ENCODE measurements around the gene UBE2E3. TPM values are rescaled to one million over a fixed set of nuclear protein-coding genes. Genes with fewer than 3 reads are reported as not detected.

The UBE2E3 gene
- total RNA-seq, 2 donors from 2014 or later: 49.7 to 53.8 TPM

DNA sequence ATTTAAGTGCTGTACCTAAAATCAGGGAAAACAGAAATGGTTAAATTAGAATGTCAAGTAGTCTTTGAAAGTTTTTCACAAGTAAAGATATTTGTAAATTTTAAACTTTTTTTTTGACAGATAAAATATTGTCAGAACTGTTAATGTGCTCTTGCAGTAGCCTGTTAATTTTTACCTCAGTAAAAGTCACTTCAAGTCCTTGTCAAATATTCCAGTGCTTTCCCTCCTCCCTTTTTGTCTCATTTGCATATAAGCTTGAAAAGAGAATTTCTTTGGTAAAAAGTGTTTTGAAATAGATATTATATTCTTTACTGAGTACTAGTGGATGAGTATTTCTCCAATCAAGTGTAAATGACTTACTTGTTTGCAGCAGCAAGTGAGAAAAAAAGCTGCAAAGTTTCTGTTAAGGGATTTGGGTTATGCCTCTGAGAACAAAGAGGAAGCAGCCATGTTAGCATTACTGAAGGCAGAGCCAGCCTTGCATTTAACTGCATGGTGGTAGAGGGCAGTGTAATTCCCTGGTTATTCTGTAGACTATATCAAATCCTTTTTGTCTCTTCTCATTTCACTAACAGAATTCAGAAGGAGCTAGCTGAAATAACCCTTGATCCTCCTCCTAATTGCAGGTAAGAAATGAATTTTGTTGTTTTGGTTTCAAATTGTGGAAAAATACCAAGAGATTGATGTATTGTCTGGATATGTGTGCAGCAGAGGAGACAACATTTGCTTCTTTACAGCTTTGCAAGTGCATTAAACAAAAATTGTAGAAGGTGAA lies 3.2 kb downstream of the UBE2E3 start:
- H3K27me3 ChIP-seq (replicated peaks; ENCODE audit: insufficient read depth): no peaks in the 10 kb centered on the region
- H3K9me3 ChIP-seq: no peaks in the 10 kb centered on the region
- DNase-seq (ENCODE audit: low spot score) (no peak), ATAC-seq (ENCODE audit: insufficient number of reproducible peaks, low FRiP score, low read depth) (no peak)
- peaks cover 22 to 57% of the 10 kb centered on the region in 2 donors for H3K4me1 ChIP-seq (ENCODE audit: control insufficient read depth in 1 of 2, low read depth in 2 of 2)
- H3K36me3 ChIP-seq: no peaks in the 10 kb centered on the region
- H3K27ac ChIP-seq: no peak overlapping the region
- peak overlapping the region; percentile 3 for H3K4me3 ChIP-seq
- TF ChIP-seq, protein P1, sequence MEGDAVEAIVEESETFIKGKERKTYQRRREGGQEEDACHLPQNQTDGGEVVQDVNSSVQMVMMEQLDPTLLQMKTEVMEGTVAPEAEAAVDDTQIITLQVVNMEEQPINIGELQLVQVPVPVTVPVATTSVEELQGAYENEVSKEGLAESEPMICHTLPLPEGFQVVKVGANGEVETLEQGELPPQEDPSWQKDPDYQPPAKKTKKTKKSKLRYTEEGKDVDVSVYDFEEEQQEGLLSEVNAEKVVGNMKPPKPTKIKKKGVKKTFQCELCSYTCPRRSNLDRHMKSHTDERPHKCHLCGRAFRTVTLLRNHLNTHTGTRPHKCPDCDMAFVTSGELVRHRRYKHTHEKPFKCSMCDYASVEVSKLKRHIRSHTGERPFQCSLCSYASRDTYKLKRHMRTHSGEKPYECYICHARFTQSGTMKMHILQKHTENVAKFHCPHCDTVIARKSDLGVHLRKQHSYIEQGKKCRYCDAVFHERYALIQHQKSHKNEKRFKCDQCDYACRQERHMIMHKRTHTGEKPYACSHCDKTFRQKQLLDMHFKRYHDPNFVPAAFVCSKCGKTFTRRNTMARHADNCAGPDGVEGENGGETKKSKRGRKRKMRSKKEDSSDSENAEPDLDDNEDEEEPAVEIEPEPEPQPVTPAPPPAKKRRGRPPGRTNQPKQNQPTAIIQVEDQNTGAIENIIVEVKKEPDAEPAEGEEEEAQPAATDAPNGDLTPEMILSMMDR (IDR thresholded peaks at IDR 0.05): no peak

DNA sequence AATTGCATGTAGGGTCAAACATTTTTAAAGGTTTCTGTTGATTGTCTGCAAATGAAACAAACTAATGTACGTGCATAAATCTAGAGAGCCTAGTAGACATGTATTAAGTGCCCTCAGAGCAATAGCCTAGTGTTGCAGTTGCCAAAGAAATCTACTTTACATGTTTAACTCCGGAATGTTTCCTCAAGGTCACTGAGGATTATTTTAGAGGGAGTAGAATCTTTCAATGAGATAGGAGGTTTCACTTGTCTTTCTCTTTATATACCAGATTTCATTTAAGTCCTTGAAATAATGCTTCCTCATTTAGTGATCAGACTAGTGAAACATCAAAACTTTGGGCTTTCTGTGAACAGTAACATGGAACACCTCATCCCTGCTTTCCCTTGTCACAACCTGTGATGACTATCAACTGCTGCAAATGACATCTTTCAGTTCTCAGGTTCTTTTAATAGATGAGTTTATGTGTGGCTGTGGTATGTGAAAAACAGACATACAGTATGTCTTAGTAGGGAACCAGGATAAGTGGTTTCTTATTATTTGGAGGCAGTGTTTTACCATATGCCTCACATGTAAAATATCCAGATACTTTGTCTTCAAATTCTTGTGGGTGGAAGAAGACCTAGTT lies 5.5 kb downstream of the UBE2E3 start:
- H3K4me3 ChIP-seq: no peak overlapping the region
- no peaks in the 10 kb centered on the region for H3K9me3 ChIP-seq
- H3K36me3 ChIP-seq: no peaks in the 10 kb centered on the region
- H3K27ac ChIP-seq: no peak overlapping the region
- H3K4me1 ChIP-seq (ENCODE audit: control insufficient read depth in 1 of 2, low read depth in 2 of 2): peaks cover 22 to 46% of the 10 kb centered on the region in 2 donors
- ATAC-seq (ENCODE audit: insufficient number of reproducible peaks, low FRiP score, low read depth): no peak
- no peak for DNase-seq (ENCODE audit: low spot score)
- TF ChIP-seq, protein P1 (IDR thresholded peaks at IDR 0.05): no peak
- no peaks in the 10 kb centered on the region for H3K27me3 ChIP-seq (replicated peaks; ENCODE audit: insufficient read depth)

DNA sequence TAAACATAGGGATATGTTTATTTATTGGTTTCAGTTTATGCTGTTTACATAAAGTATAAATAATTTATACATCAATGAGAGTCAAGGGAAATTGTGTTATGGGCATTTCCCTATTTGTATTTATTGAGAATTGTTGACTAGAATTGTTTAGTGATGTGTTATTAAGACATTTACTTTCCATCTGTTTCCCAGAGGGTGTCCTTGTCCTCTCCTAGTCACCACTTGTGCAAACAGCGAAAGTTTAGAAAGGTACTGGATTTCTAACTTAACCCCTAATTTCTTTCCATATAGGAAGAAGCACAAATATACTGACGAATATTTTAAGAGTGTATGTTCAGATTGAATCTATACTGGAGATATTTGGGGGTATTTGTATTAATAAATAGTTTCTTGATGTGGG lies 6.7 kb downstream of the UBE2E3 start:
- no peaks in the 10 kb centered on the region for H3K9me3 ChIP-seq
- no peak overlapping the region for H3K4me3 ChIP-seq
- H3K27me3 ChIP-seq (replicated peaks; ENCODE audit: insufficient read depth): no peaks in the 10 kb centered on the region
- peaks cover 22 to 50% of the 10 kb centered on the region in 2 donors for H3K4me1 ChIP-seq (ENCODE audit: control insufficient read depth in 1 of 2, low read depth in 2 of 2)
- H3K36me3 ChIP-seq: no peaks in the 10 kb centered on the region
- DNase-seq (ENCODE audit: low spot score): no peak
- TF ChIP-seq, protein P1 (IDR thresholded peaks at IDR 0.05): no peak
- no peak overlapping the region for H3K27ac ChIP-seq
- no peak for ATAC-seq (ENCODE audit: insufficient number of reproducible peaks, low FRiP score, low read depth)

DNA sequence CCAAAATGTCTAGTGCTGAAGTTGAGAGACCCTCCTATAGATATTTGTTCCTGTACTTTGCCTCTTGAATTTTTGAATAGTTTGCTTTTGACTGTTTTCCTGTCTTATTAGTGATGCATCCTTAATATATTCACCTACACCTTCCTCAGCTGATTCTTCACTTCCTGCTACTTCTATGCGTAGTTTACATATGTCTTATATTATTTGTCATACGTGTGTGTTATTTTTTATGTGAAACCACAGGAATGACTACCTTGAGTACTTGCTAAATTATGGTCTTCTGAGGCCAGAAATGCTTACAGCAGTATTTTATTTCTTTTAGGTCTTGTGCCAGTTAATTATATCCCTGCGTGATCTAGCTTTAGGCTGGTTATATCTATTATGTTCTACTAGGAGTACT lies 9.9 kb downstream of the UBE2E3 start:
- no peaks in the 10 kb centered on the region for H3K9me3 ChIP-seq
- ATAC-seq (ENCODE audit: insufficient number of reproducible peaks, low FRiP score, low read depth) (no peak), DNase-seq (ENCODE audit: low spot score) (no peak)
- no peaks in the 10 kb centered on the region for H3K36me3 ChIP-seq
- peaks cover 23 to 43% of the 10 kb centered on the region in 2 donors for H3K4me1 ChIP-seq (ENCODE audit: control insufficient read depth in 1 of 2, low read depth in 2 of 2)
- no peak overlapping the region for H3K27ac ChIP-seq
- H3K27me3 ChIP-seq (replicated peaks; ENCODE audit: insufficient read depth): no peaks in the 10 kb centered on the region
- TF ChIP-seq, protein P1 (IDR thresholded peaks at IDR 0.05): no peak
- H3K4me3 ChIP-seq: no peak overlapping the region

DNA sequence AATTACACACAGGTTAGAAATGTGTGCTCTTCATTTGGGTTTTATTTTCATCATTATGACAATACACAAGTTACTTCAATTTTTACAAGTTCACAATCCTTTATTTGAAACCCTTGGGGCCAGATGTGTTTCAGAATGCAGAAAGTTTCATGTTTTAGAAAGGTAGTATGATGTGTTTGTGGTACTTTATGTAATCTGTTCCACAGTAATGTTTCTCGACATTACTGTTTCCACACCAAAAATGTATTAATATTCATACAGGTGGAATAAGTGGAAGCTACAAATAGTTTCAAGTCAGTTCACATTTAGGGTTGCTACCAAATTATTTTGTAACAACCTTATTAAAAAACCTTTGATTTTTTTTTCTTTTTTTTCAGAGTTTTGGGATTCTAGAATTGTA lies 10.4 kb downstream of the UBE2E3 start:
- DNase-seq (ENCODE audit: low spot score) (no peak), ATAC-seq (ENCODE audit: insufficient number of reproducible peaks, low FRiP score, low read depth) (no peak)
- no peaks in the 10 kb centered on the region for H3K27me3 ChIP-seq (replicated peaks; ENCODE audit: insufficient read depth)
- H3K9me3 ChIP-seq: no peaks in the 10 kb centered on the region
- TF ChIP-seq, protein P1 (IDR thresholded peaks at IDR 0.05): no peak
- no peak overlapping the region for H3K27ac ChIP-seq
- H3K36me3 ChIP-seq: no peaks in the 10 kb centered on the region
- peaks cover 21 to 39% of the 10 kb centered on the region in 2 donors for H3K4me1 ChIP-seq (ENCODE audit: control insufficient read depth in 1 of 2, low read depth in 2 of 2)
- no peak overlapping the region for H3K4me3 ChIP-seq
